ENCODE data around the gene STK33.
"Not testable (repeated sequence)": the region's sequence is repeated elsewhere in the genome, so short reads cannot be mapped to it uniquely, and the experiment has no call there.

Gene STK33

GRCh38 chr11:8488395-8488794 is 105.6 kb downstream of the STK33 start:
- Histone ChIP-seq H3K4me3 (no peak overlapping the region), H3K9me3 (peaks cover 0 to 7% (median 5%) of the 10 kb centered on the region in 3 donors), H3K27me3 (no peaks in the 10 kb centered on the region), H3K36me3 (no peaks in the 10 kb centered on the region), H3K27ac (no peak overlapping the region), H3K4me1 (no peaks in the 10 kb centered on the region)
- DNase-seq, result no peak
- TF ChIP-seq CTCF (IDR thresholded peaks at IDR 0.05), result no peak
- intact Hi-C loops (cut with DNase I; ENCODE audit: low total_unique reads), result no loop called here

GRCh38 chr11:8487261-8487660 is 106.8 kb downstream of the STK33 start:
- no peak for DNase-seq
- Histone ChIP-seq H3K4me3 (no peak overlapping the region), H3K27me3 (no peaks in the 10 kb centered on the region), H3K9me3 (peaks cover 0 to 7% (median 5%) of the 10 kb centered on the region in 3 donors), H3K4me1 (no peaks in the 10 kb centered on the region), H3K27ac (no peak overlapping the region), H3K36me3 (no peaks in the 10 kb centered on the region)
- TF ChIP-seq CTCF (IDR thresholded peaks at IDR 0.05), result no peak
- intact Hi-C loops (cut with DNase I; ENCODE audit: low total_unique reads), result no loop called here

GRCh38 chr11:8484251-8484650 is 109.8 kb downstream of the STK33 start:
- no peak overlapping the region for H3K27ac ChIP-seq
- DNase-seq, result no peak
- H3K4me3 ChIP-seq, result no peak overlapping the region
- no peaks in the 10 kb centered on the region for H3K36me3 ChIP-seq
- intact Hi-C loops (cut with DNase I; ENCODE audit: low total_unique reads), result no loop called here
- peaks cover 0 to 2% (median 0%) of the 10 kb centered on the region in 3 donors for H3K9me3 ChIP-seq
- no peaks in the 10 kb centered on the region for H3K4me1 ChIP-seq
- TF ChIP-seq CTCF (IDR thresholded peaks at IDR 0.05), result no peak
- no peaks in the 10 kb centered on the region for H3K27me3 ChIP-seq

GRCh38 chr11:8480858-8481257 is 113.2 kb downstream of the STK33 start:
- no peak for TF ChIP-seq CTCF (IDR thresholded peaks at IDR 0.05)
- DNase-seq, result no peak
- Histone ChIP-seq H3K4me1 (no peaks in the 10 kb centered on the region), H3K27ac (no peak overlapping the region), H3K27me3 (no peaks in the 10 kb centered on the region), H3K4me3 (no peak overlapping the region), H3K36me3 (no peaks in the 10 kb centered on the region), H3K9me3 (no peaks in the 10 kb centered on the region)
- intact Hi-C loops (cut with DNase I; ENCODE audit: low total_unique reads), result no loop called here

GRCh38 chr11:8477680-8478079 is 116.3 kb downstream of the STK33 start:
- H3K27ac ChIP-seq, result no peak overlapping the region
- no peak for DNase-seq
- H3K4me3 ChIP-seq, result no peak overlapping the region
- no peaks in the 10 kb centered on the region for H3K9me3 ChIP-seq
- H3K36me3 ChIP-seq, result no peaks in the 10 kb centered on the region
- intact Hi-C loops (cut with DNase I; ENCODE audit: low total_unique reads), result no loop called here
- TF ChIP-seq CTCF (IDR thresholded peaks at IDR 0.05), result no peak
- H3K27me3 ChIP-seq, result no peaks in the 10 kb centered on the region
- no peaks in the 10 kb centered on the region for H3K4me1 ChIP-seq

- Histone ChIP-seq H3K9me3 (no peaks in the 10 kb centered on the region), H3K4me1 (no peaks in the 10 kb centered on the region), H3K27me3 (no peaks in the 10 kb centered on the region), H3K36me3 (no peaks in the 10 kb centered on the region), H3K27ac (no peak overlapping the region), H3K4me3 (no peak overlapping the region)
- no peak for DNase-seq
- intact Hi-C loops (cut with DNase I; ENCODE audit: low total_unique reads), result no loop called here
- no peak for TF ChIP-seq CTCF (IDR thresholded peaks at IDR 0.05)
These were observed 116.9 kb downstream of the STK33 start for GRCh38 chr11:8477151-8477550.

- H3K4me3 ChIP-seq; H3K27ac ChIP-seq; H3K36me3 ChIP-seq; intact Hi-C loops (cut with DNase I; ENCODE audit: low total_unique reads); H3K4me1 ChIP-seq; H3K27me3 ChIP-seq; DNase-seq: not testable (repeated sequence)
- H3K9me3 ChIP-seq, result peaks cover 0 to 17% (median 7%) of the 10 kb centered on the region in 3 donors
These were observed 126.2 kb downstream of the STK33 start for GRCh38 chr11:8467806-8468205.

- peaks cover 0 to 17% (median 7%) of the 10 kb centered on the region in 3 donors for H3K9me3 ChIP-seq
- H3K27me3 ChIP-seq; H3K4me1 ChIP-seq; intact Hi-C loops (cut with DNase I; ENCODE audit: low total_unique reads); H3K27ac ChIP-seq; H3K4me3 ChIP-seq; DNase-seq; H3K36me3 ChIP-seq: not testable (repeated sequence)
These were observed 126.7 kb downstream of the STK33 start for GRCh38 chr11:8467356-8467755.

GRCh38 chr11:8466884-8467283 is 127.1 kb downstream of the STK33 start:
- H3K4me1 ChIP-seq; DNase-seq; H3K4me3 ChIP-seq; H3K27me3 ChIP-seq; H3K36me3 ChIP-seq; H3K27ac ChIP-seq; intact Hi-C loops (cut with DNase I; ENCODE audit: low total_unique reads): not testable (repeated sequence)
- H3K9me3 ChIP-seq, result peaks cover 0 to 17% (median 7%) of the 10 kb centered on the region in 3 donors

All from tibial artery (tissue), 4 donors.